Measurements from ENCODE around the gene ZNF324.
A peak's percentile ranks its signal among the peaks of the same experiment; 100 is the strongest.
"Not testable (repeated sequence)": the region's sequence is repeated elsewhere in the genome, so short reads cannot be mapped to it uniquely, and the experiment has no call there.

The ZNF324 gene

DNA sequence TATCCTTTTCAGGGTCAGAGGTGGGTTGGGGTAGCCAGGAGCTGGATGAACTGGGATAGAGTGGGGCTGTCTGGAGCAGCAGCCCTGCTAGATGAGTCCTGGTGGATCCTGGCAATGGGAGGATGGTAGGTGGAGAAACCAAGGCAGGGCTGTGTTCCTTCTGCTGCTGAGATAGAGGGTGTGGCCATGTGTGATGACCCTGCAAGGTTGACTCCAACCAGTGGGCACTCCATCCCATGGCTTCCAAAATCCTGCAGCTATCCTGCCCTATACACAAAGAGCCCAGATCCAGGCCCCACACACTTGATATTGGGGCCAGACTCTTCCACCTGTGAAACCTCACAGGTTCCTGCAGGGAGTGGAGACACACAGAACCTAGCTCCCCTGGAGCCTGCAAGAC, 6.9 kb downstream of the ZNF324 start:
- no peak for DNase-seq

DNA sequence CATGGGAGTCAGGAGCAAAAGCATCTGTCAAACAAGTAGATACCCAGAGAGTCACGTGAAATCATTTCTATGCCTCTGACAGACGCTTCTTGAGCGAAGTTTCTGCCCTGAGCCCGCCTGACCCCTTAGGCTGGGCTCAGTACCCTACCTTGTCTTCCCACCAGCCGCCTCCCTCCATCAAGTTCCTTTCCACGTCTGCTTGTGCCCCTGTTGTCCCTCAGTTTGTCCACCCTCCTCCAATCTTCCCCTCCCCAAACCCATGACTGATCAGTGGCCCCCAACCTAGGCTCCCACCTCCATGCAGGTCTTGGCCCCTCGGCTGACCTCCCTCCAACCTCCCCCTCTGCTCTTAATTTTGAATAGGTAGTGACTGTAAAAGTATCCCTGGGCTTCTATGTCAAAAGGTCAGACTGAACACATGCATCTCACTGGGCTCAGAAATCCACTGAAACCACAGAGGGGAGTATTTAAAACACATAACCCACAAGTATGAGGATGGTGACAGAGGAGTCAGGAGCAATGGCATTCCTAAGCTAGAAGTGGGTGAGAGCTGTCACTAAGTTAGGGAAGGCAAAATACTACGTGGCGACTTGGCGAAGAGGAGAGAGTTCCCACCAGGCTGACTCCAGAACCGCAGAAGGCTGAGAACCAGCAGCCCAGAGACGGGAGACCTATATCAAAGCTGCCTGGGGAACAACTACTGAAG, 7.6 kb downstream of the ZNF324 start:
- DNase-seq: no peak

GRCh38 chr19:58474997-58475713, 8.3 kb downstream of the ZNF324 start:
- DNase-seq: no peak

DNA sequence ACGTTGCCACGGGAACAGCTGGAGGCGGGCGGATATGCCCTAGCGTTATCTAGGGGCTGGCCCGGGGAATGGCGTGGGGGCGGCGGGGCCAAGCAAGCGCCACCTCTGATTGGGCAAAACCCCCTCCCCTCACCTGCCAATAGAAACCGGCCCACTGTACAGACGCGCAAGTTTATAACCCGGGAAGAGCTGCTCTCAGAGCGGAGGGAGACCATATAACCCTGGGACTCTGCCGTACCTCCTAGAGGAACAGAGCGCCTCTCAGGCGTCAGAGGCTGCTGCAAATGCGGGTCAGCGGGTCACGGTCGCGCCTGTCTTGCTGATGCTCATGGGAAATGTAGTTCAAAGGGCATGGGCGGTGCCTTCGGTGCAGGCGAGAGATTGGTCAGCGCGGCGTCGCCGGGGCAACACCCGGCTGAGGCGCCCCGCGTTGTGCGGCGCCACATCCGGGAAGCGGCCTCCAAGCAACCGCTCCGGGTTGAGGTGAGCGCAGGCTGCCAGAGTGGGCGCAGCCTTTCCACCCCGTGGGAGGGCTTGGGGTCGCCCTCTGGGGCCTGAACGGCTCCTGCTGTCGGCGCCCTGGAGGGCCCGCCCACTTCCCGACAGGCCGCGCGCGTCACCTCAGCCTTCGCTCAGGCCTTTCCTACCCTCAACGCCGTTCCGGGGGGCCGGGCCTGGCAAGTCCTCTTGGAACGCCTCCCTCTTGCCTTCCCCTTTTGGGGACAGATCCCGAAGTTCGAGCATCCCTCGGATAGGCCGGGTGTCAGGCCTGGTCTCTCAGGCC, 9.0 kb downstream of the ZNF324 start, which contains the start of gene ZNF446:
Gene ZNF446 (plus strand): TSS at position 639 of the 784 bp plus-strand sequence. CDS start 867 bp downstream, outside the sequence.
- peak; percentile 93 for DNase-seq

- DNase-seq: no peak
Observed at GRCh38 chr19:58476498-58477015, 9.7 kb downstream of the ZNF324 start.

DNA sequence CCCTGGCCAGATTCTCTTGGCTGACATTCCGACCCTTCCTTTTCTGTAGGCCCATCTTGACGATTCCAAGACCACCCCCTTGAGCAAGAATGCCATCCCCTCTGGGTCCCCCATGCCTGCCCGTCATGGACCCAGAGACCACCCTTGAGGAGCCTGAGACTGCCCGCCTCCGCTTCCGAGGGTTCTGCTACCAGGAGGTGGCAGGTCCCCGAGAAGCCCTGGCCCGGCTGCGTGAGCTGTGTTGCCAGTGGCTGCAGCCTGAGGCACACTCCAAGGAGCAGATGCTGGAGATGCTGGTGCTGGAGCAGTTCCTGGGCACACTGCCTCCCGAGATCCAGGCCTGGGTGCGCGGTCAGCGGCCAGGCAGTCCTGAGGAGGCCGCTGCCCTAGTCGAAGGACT, 10.2 kb downstream of the ZNF324 start:
- no peak for DNase-seq

- no peak for DNase-seq
Observed at GRCh38 chr19:58477871-58478270, 11.0 kb downstream of the ZNF324 start.

DNA sequence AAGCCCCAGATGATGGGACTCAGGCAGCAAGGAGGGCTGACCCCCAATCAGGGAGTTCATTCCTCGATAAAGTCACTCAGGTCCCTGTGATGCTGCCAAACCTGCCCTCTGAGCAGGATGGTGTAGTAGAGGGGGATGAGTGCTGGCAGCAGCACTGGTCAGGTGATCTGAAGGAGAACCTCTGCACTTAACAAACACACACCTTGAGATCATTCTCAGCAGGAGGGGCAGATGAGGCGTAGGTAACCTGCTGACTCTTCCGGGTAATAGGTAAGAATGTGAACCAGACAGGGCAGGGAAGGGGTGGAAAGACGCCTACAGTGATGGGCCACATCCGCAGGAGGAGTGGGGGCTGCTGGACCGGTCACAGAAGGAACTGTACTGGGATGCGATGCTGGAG, 12.4 kb downstream of the ZNF324 start:
- no peak for DNase-seq

- no peak for DNase-seq
Observed at GRCh38 chr19:58479736-58480480, 13.0 kb downstream of the ZNF324 start.

- no peak for DNase-seq
Observed at GRCh38 chr19:58480481-58480830, 13.6 kb downstream of the ZNF324 start.

DNA sequence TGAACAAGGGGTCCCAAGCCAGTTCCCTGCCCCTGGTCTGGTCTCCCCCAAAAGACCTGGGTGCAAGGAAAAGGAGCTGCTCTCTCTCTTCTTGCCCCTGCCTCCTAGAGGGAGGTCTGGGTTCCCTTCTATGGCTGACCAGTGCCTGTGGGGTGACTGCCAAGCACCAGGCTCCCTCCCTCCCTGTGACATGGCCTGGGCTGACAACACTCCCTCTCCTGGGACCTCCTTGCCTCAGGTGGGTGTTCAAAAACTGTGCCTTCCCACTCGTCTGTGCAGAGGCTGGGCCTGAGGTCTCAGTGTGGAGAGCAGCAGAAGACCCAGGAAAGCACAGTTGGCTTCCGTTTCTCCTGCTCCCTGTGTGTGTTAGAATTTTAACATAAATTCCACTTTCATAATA, 14.0 kb downstream of the ZNF324 start:
- DNase-seq: no peak

GRCh38 chr19:58482372-58482771, 15.5 kb downstream of the ZNF324 start:
- no peak for DNase-seq

DNA sequence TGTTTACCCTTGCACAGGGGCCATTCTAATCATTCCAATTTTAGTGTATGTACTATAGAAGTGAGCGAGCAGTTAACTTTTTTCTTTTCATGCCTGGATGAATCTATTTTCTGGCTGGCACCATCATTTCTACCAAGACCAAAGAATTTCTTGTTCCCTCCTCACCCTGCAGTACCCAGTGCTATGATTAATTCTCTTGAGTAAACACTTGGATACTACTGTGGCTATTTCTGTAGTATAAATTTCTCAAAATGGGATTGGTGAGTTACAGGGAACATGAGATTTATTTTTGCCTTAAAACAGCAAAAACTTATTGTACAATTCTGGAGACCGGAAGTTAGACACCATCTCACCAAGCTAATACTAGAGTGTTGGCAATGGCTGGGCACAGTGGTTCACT, 16.9 kb downstream of the ZNF324 start:
- DNase-seq: no peak

DNA sequence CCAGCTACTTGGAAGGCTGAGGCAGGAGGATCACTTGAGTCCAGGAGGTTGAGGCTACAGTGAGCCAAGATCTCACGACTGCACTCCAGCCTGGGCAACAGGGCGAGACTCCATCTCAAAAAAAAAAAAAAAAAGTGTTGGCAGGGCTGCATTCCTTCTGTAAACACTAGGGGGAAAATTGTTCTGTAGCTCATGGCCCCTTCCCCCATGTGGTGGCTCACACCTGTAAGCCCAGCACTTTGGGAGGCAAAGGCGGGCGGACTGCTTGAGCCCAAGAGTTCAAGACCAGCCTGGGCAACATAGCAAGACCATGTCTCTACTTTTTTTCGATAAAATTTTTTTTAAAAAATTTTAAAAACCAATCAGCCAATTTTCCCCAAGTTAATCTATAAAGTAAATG, 17.5 kb downstream of the ZNF324 start:
- DNase-seq: not testable (repeated sequence)

DNA sequence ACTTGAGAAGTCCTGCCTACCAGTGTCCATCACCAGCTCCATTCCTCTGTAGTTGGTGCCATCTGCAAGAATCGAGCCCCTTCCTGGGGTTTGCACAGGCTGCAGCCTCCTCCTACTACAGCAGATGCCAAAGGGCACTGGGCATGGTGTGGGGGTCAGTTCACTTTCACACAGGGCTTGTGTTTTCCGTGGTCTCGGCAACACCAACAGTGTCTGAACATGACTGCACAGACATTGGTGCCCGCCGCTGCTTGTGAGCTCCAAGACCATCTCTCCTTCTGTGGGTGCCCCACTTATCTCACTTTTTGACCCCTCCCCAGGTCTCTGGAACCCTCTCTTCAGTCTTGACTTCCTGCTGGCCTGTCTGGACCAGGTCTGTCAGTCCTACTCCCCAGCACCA, 24.5 kb downstream of the ZNF324 start:
- no peak for DNase-seq

DNA sequence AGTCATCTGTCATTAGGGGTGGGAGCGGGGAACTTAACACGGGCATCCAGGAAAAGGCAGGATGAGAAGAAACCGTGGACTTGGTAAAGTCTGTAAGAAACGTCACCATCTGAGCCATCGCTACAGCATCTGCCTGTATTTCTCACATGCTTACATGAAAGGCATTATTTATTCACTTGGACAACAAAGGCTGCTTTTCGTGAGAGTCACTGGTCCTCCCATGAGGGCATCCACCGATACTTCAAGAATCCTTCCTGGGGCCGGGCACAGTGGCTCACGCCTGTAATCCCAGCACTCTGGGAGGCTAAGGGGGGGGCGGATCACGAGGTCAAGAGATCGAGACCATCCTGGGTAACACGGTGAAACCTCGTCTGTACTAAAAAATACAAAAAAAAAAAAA, 25.4 kb downstream of the ZNF324 start:
- no peak for DNase-seq

DNA sequence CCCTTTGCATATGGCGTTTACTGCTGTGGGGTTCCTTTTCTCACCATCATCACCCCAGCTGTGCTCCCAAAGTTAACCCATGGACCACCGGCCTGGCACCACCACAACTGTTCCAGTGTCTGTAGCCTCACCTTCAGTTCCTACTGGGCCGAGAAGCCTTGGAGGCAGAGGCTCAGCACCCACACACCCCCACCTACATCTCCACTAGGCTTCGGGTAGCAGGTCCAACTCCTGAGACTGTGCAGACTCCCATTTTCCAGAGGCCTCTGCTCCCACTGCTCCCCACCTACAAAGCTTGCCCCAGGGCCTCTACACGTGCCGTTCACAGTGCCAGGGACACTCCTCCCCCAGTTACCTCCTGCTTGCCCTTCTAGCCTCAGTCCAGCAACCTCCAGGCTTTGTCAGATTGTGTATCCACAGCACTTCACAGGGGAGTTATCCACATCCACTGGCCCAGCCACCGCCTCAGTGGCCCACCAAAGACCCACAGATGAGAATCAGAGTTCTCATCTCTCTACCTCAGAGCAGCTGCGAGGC, 30.8 kb downstream of the ZNF324 start:
- DNase-seq: no peak

DNA sequence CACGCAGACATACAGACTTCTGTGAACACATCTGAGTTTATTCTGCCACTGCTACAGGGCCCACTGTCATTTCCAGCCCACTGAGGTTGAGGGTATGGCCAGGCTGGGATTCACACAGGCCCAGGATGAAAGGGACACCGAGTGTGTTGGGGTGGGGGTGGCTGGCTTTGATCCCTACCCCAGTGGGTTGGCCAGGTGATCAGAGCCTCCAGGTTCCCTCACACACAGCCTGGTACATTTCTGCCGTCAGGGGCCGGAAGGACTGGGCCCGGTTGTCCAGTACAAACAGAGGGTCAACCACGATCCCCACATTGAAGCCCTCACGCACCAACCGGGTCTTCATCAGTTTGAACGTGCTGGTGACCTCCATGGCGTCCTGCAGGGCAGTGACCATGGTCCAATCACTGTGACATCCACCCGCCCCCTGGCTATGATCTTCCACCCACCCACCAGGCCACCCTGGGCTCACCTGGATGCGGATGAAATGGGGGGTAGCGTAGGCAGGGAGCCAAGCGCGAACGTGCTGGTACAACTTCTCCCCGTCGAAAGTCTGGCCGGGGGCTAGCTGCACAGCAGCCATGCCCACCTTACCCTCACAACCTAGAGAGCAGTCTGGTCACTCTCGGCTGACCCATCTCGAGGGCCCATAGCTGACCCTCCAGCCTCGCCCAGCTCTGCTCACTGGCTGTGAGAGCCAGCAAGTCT, 31.6 kb downstream of the ZNF324 start:
- DNase-seq: no peak

- DNase-seq: peak; percentile 98
Observed at GRCh38 chr19:58499021-58499927, 32.4 kb downstream of the ZNF324 start.

GRCh38 chr19:58500242-58500641, 33.4 kb downstream of the ZNF324 start:
- no peak for DNase-seq
